Body of pancreas (tissue), 4 donors: ENCODE data around the gene SNX19.

Source experiments
- CTCF ChIP-seq, 7 experiments: fragments of 450-650 bp in 4 of 7; fragments of 200-600 bp in 3 of 7; sonication (generic) in 3 of 7; IDR thresholded peaks; one replicate each; pipeline ENCODE4 v1.5.1; 2016 to 2019; ENCODE audit warnings: antibody characterized with exemption in 7 of 7
- POLR2A ChIP-seq, 3 donors: fragments of 450-650 bp; IDR thresholded peaks; one replicate each; pipeline ENCODE4 v1.6.1; 2016; ENCODE audit warnings: antibody characterized with exemption in 3 of 3, mild to moderate bottlenecking in 2 of 3

GRCh38 chr11:130890039-130890745 is 26.1 kb downstream of the SNX19 start:
- TF ChIP-seq CTCF (IDR thresholded peaks at IDR 0.05) (no peak), POLR2A (IDR thresholded peaks at IDR 0.05) (no peak)
